Measurements from ENCODE around the gene PSMA7. TPM values are rescaled to one million over a fixed set of nuclear protein-coding genes. Genes with fewer than 3 reads are reported as not detected.

Gene PSMA7
- total RNA-seq, 1 donor: 295 TPM

DNA sequence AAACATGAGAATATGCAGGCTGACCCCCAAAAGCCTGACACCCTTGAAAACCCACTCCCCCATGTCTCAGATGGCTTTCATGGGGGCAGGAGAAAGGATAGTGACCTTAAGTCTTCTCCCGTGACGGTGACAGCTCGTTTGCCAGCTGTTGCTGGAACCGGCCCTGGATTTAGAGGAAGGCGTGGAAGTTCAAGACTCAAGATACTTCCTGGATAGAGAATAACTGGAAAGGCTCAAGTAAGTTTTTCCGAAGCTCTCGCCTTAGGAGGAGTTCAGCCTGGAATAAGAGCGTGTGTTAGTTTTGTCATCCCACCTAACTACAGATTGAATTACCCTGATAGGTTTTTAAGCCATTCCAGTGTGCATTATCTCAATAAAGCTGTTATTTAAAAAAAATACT is 28.1 kb upstream of the PSMA7 start:
- no peak overlapping the region for H3K4me3 ChIP-seq (ENCODE audit: low read depth, low read length)
- TF ChIP-seq CTCF (IDR thresholded peaks at IDR 0.05; ENCODE audit: insufficient read depth, low read depth, low read length): no peak
- DNase-seq (ENCODE audit: low read depth): no peak

- no peak overlapping the region for H3K4me3 ChIP-seq (ENCODE audit: low read depth, low read length)
- DNase-seq (ENCODE audit: low read depth): no peak
- no peak for TF ChIP-seq CTCF (IDR thresholded peaks at IDR 0.05; ENCODE audit: insufficient read depth, low read depth, low read length)
These were observed 27.3 kb upstream of the PSMA7 start for GRCh38 chr20:62170536-62170935.

DNA sequence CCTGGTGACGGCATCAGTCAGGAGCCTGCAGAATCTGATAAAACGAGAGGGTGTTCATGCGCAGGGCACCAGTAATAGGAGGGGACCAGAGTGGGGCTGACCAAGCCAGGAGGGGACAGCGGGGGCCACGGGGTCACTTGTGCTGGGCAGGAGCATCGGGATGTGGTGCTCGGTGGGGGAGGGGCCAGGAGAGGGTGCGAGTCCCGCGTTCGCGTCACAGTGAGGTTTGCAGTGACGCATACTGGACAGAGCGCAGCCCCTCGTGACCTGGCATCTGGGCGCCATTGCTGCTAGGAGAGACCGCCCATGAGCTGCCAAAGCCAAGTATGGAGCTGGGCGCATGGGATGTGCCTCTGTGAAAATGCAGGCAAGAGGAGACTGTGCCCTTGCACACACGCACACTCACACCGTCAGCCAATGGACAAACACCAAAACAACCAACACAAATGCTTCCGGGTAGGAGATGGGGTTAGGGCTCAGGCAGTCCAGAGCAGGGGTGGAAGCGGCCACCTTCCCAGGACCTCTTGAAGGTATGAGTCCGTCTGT is 25.8 kb upstream of the PSMA7 start:
- H3K4me3 ChIP-seq (ENCODE audit: low read depth, low read length): no peak overlapping the region
- TF ChIP-seq CTCF (IDR thresholded peaks at IDR 0.05; ENCODE audit: insufficient read depth, low read depth, low read length): no peak
- DNase-seq (ENCODE audit: low read depth): no peak

- H3K4me3 ChIP-seq (ENCODE audit: low read depth, low read length): no peak overlapping the region
- DNase-seq (ENCODE audit: low read depth): no peak
- no peak for TF ChIP-seq CTCF (IDR thresholded peaks at IDR 0.05; ENCODE audit: insufficient read depth, low read depth, low read length)
These were observed 24.9 kb upstream of the PSMA7 start for GRCh38 chr20:62168061-62168460.

DNA sequence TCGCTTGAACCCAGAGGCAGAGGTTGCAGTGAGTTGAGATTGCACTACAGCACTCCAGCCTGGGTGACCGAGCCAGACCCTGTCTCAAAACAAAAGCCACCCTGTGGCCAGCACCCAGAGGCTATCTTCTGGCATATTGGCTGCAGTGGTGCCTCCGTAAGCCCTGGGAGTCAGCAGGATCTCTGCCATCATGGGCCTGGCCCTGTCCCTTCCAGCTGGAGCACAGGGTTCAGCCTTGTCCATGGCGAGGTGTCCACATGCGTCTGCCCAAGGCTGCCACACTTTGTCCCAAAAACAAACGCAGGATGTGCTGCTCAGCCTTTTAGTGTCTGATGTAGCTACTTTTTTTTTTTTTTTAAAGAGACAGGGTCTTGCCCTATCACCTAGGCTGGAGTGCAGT is 24.3 kb upstream of the PSMA7 start:
- no peak for DNase-seq (ENCODE audit: low read depth)
- no peak overlapping the region for H3K4me3 ChIP-seq (ENCODE audit: low read depth, low read length)
- TF ChIP-seq CTCF (IDR thresholded peaks at IDR 0.05; ENCODE audit: insufficient read depth, low read depth, low read length): no peak

- DNase-seq (ENCODE audit: low read depth): peak; percentile 79
- no peak for TF ChIP-seq CTCF (IDR thresholded peaks at IDR 0.05; ENCODE audit: insufficient read depth, low read depth, low read length)
- no peak overlapping the region for H3K4me3 ChIP-seq (ENCODE audit: low read depth, low read length)
These were observed 22.7 kb upstream of the PSMA7 start for GRCh38 chr20:62165762-62166399.
